Osteoblast (primary cell): Measurements from ENCODE around the gene FALEC. TPM values are rescaled to one million over a fixed set of nuclear protein-coding genes. Genes with fewer than 3 reads are reported as not detected.

Source experiments
- DNase-seq: peaks from one replicate; pipeline ENCODE4 v3.0.0; 2011; ENCODE audit warnings: low spot score, mixed read lengths; ENCODE audit not compliant: insufficient read length; ENCODE audit errors: missing footprints
- H2AFZ ChIP-seq: 2 replicates; pipeline ENCODE4 v1.6.0; 2011; ENCODE audit warnings: mild to moderate bottlenecking, low read length
- H3K27ac ChIP-seq: 2 replicates; pipeline ENCODE4 v1.5.1; 2011; ENCODE audit warnings: mild to moderate bottlenecking, low read depth, low read length, moderate library complexity
- H3K27me3 ChIP-seq: 2 replicates; pipeline ENCODE4 v1.6.0; 2012; ENCODE audit warnings: mild to moderate bottlenecking, control low read depth, inconsistent platforms, low read length, moderate library complexity; ENCODE audit not compliant: insufficient read depth
- H3K36me3 ChIP-seq: 2 replicates; pipeline ENCODE4 v1.5.1; 2011; ENCODE audit warnings: mild to moderate bottlenecking, low read length, control low read depth, moderate library complexity; ENCODE audit not compliant: insufficient read depth
- H3K4me1 ChIP-seq: 2 replicates; pipeline ENCODE4 v1.5.1; 2011; ENCODE audit warnings: mild to moderate bottlenecking, low read length, control low read depth, moderate library complexity; ENCODE audit not compliant: insufficient read depth
- H3K4me2 ChIP-seq: 2 replicates; pipeline ENCODE4 v1.6.0; 2011; ENCODE audit warnings: mild to moderate bottlenecking, low read length; ENCODE audit not compliant: insufficient read depth
- H3K4me3 ChIP-seq: fragments of 200-600 bp; sonication (generic); 3 replicates; pipeline ENCODE4 v1.5.1; 2012; ENCODE audit warnings: mild to moderate bottlenecking, low read length, inconsistent platforms; ENCODE audit not compliant: insufficient read depth
- H3K79me2 ChIP-seq: 2 replicates; pipeline ENCODE4 v1.6.0; 2012; ENCODE audit warnings: mild to moderate bottlenecking, low read length, control low read depth, inconsistent platforms; ENCODE audit not compliant: insufficient read depth
- H3K9me3 ChIP-seq: 2 replicates; pipeline ENCODE4 v1.5.1; 2011; ENCODE audit warnings: low read depth, low read length, control low read depth
- H4K20me1 ChIP-seq: 2 replicates; pipeline ENCODE4 v1.6.0; 2012; ENCODE audit warnings: mild to moderate bottlenecking, low read length, control low read depth; ENCODE audit not compliant: insufficient read depth
- total RNA-seq: library from RNA; depleted of rRNA; stranded (reverse); fragments of >200 nt; gene quantifications from 2 replicates; pipeline ENCODE4 v1.2.3, GENCODE V29; 2012
- TF ChIP-seq, protein P1 (sequence below): IDR thresholded peaks from 2 replicates; pipeline ENCODE4 v1.5.1; 2011; ENCODE audit warnings: mild to moderate bottlenecking, low read depth, low read length, moderate library complexity; ENCODE audit errors: extremely low read depth

The FALEC gene
- total RNA-seq, 1 donor = 0.36 TPM

DNA sequence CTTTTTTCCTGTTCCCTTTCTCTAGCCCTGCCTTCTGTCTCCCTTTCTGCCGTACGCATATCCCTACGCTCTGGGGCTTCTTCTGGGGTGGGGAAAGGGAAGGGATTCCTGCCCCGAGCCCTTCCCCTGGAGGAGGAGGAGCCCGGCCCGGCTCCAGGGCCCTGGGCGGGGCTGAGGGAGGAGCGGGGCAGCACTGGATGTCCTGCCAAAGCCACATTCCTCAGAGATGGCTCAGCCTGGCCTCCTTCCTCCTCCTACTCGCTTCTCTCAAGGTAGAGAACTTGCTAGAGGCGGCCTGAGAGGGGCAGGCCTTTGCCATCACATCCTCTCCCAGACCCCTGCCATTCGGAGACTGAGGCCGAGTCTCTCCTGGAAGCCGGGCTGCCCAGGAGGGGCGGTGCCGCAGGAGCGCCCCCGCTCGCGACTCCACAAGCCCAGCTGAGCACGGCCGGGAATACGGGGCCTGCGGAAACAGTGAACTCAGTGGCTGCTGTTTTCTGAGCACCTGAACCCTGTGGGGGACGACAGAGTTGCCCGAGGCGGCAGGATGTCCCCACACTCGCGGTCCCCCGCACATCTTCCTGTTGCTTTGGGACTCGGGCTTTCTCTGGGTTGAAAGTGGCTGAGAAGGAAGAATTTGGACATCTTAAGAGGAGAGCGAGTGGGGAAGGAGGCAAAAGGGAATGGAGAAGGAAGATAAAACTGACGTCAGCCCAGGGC lies 45.9 kb downstream of the FALEC start:
- peaks cover 2% of the 10 kb centered on the region for H3K36me3 ChIP-seq
- peak overlapping the region; percentile 85 for H2AFZ ChIP-seq
- H4K20me1 ChIP-seq = peaks cover 6% of the 10 kb centered on the region
- DNase-seq = peak; percentile 99
- H3K27ac ChIP-seq = peak overlapping the region; percentile 100
- peaks cover 52% of the 10 kb centered on the region for H3K4me1 ChIP-seq
- H3K9me3 ChIP-seq = no peaks in the 10 kb centered on the region
- H3K27me3 ChIP-seq = no peaks in the 10 kb centered on the region
- H3K4me3 ChIP-seq = peak overlapping the region; percentile 81
- TF ChIP-seq, protein P1, sequence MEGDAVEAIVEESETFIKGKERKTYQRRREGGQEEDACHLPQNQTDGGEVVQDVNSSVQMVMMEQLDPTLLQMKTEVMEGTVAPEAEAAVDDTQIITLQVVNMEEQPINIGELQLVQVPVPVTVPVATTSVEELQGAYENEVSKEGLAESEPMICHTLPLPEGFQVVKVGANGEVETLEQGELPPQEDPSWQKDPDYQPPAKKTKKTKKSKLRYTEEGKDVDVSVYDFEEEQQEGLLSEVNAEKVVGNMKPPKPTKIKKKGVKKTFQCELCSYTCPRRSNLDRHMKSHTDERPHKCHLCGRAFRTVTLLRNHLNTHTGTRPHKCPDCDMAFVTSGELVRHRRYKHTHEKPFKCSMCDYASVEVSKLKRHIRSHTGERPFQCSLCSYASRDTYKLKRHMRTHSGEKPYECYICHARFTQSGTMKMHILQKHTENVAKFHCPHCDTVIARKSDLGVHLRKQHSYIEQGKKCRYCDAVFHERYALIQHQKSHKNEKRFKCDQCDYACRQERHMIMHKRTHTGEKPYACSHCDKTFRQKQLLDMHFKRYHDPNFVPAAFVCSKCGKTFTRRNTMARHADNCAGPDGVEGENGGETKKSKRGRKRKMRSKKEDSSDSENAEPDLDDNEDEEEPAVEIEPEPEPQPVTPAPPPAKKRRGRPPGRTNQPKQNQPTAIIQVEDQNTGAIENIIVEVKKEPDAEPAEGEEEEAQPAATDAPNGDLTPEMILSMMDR = peak; percentile 14
- H3K4me2 ChIP-seq = peak overlapping the region; percentile 96
- peaks cover 24% of the 10 kb centered on the region for H3K79me2 ChIP-seq

DNA sequence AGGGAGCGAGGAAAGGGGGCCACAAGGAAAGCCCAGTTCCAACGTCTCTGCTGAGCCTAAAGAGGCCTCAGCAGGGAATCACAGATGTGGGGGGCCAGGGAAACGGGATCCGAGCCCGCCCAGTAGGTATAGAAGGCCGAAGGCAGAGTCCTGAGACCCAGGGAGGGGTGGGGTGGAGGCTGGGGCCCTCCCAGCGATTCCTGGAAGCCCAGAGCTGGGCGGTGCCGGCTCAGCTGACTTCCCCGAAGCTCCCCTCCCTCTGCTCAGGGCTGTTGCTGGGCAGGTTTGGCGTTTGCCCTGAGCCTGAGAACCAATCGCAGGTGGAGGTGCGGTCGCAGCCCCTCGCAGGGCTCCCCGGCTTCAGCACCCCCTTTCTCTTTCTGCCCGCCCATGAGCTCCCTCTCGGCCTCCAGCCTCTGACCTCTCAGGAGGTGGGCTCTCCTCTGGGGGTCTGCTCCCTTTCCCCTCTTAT lies 46.5 kb downstream of the FALEC start:
- TF ChIP-seq, protein P1 = no peak
- peak; percentile 96 for DNase-seq
- H3K4me1 ChIP-seq = peaks cover 55% of the 10 kb centered on the region
- H3K27me3 ChIP-seq = no peaks in the 10 kb centered on the region
- H3K9me3 ChIP-seq = no peaks in the 10 kb centered on the region
- H3K27ac ChIP-seq = peak overlapping the region; percentile 100
- H3K4me3 ChIP-seq = peak overlapping the region; percentile 81
- peaks cover 6% of the 10 kb centered on the region for H4K20me1 ChIP-seq
- H3K36me3 ChIP-seq = peaks cover 2% of the 10 kb centered on the region
- peaks cover 30% of the 10 kb centered on the region for H3K79me2 ChIP-seq
- H3K4me2 ChIP-seq = peak overlapping the region; percentile 96
- peak overlapping the region; percentile 48 for H2AFZ ChIP-seq

DNA sequence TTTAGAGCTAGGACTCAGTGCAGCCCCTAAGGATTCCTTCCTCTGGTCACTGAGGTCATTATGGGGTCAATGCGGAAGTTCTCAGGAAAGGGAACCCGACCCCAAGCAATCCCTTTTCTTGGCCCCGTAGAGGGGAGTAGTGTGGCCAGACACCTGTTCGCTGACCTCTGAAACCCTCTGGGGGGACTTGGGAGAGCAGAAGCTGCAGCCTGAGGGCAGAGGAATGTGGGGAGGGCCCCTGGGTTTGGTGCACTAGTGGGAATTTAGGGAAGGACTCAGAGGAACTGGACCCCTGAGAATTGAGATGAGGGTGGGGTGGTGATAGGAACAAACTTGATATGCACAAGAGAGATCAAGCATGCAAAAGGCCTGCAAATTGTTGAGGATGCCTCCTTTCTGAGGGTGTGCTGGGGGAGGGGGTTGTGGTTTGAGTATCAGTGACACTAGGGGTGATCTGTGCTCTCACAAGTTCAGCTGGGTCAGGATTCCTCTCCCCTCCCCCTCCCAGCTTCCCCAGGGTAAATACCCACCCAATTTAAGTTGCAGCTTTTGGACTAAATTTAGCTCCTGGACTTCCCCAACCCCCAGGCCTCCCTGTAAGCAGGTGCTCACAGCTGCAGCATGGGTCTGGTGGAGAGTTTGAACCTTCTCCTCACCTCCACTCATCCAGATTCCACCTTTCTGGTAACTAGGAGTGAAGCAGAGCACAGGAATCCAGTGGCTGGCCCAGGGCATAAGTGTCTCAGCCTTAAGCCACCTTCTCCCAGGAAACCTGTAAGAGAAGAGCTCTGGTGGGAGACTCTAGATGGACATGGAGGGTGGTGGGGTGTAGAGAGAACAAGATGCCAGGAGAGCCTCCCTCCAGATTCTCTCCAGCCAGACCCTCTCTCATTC lies 47.1 kb downstream of the FALEC start:
- no peaks in the 10 kb centered on the region for H3K27me3 ChIP-seq
- DNase-seq = peak; percentile 62
- peak overlapping the region; percentile 100 for H3K27ac ChIP-seq
- TF ChIP-seq, protein P1 = no peak
- H4K20me1 ChIP-seq = peaks cover 6% of the 10 kb centered on the region
- H3K4me3 ChIP-seq = peak overlapping the region; percentile 81
- peaks cover 2% of the 10 kb centered on the region for H3K36me3 ChIP-seq
- peaks cover 62% of the 10 kb centered on the region for H3K4me1 ChIP-seq
- H3K79me2 ChIP-seq = peaks cover 36% of the 10 kb centered on the region
- H2AFZ ChIP-seq = no peak overlapping the region
- H3K4me2 ChIP-seq = peak overlapping the region; percentile 96
- no peaks in the 10 kb centered on the region for H3K9me3 ChIP-seq
